Breast epithelium (tissue), 3 donors: ENCODE results near the gene RASSF1.

Experiments used
- POLR2A ChIP-seq: fragments of 450-650 bp; IDR thresholded peaks from one replicate; pipeline ENCODE4 v1.6.1; 2016; ENCODE audit warnings: antibody characterized with exemption, mild to moderate bottlenecking, moderate library complexity
- POLR2AphosphoS5 ChIP-seq, 3 donors: sonication (generic); formaldehyde crosslinking; IDR thresholded peaks; one replicate each; pipeline ENCODE4 v1.6.1; 2017; ENCODE audit warnings: antibody characterized with exemption in 3 of 3
- TF ChIP-seq, protein P1 (sequence below), 3 donors: fragments of 450-650 bp; IDR thresholded peaks; one replicate each; pipeline ENCODE4 v1.5.1; 2016 to 2017; ENCODE audit warnings: antibody characterized with exemption in 3 of 3, mild to moderate bottlenecking in 3 of 3, moderate library complexity in 3 of 3

DNA sequence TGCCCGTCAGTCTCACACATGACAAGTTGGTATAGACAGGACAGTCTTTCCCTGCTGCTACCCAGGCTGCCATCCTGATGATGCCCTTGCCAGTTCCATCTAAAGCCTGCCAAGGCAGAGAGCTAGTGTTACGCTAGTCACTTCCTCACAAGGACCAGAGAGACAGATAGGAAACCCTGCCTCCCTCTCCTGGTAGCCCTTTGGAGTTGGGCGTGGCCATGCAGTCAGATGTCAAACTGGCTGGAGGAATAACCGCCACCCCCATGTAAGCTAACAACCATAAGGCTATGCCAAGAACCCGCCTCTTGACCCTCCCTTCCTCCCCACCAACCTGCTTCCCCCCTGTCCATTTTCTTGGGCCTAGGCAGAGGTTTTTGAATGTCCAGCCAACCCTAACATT is 15.9 kb upstream of the RASSF1 start:
- TF ChIP-seq, protein P1, sequence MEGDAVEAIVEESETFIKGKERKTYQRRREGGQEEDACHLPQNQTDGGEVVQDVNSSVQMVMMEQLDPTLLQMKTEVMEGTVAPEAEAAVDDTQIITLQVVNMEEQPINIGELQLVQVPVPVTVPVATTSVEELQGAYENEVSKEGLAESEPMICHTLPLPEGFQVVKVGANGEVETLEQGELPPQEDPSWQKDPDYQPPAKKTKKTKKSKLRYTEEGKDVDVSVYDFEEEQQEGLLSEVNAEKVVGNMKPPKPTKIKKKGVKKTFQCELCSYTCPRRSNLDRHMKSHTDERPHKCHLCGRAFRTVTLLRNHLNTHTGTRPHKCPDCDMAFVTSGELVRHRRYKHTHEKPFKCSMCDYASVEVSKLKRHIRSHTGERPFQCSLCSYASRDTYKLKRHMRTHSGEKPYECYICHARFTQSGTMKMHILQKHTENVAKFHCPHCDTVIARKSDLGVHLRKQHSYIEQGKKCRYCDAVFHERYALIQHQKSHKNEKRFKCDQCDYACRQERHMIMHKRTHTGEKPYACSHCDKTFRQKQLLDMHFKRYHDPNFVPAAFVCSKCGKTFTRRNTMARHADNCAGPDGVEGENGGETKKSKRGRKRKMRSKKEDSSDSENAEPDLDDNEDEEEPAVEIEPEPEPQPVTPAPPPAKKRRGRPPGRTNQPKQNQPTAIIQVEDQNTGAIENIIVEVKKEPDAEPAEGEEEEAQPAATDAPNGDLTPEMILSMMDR (IDR thresholded peaks at IDR 0.05), result no peak
- no peak for TF ChIP-seq POLR2AphosphoS5 (IDR thresholded peaks at IDR 0.05)
- no peak for TF ChIP-seq POLR2A
